ENCODE measurements around the gene CD6. TPM values are rescaled to one million over a fixed set of nuclear protein-coding genes. Genes with fewer than 3 reads are reported as not detected.

CD6 gene
- total RNA-seq, 1 donor, result 176 TPM

DNA sequence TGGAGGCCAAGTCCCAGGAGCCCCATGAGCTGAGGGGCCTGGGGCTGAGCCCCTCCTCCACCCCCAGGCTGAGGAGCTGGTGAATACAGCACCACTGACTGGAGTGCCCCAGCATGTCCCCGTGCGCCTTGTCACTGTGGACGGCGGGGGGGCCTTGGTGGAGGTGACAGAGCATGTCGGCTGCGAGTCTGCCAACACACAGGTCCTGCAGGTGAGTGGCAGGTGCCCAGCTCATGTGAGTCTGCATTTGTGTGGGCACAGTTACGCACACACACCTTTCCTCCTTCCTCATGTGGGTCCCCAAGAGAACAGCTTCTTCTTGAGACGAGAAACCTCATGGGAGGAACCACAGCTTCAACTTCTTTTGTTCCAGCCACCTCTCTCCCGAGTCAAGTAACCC is 39.6 kb upstream of the CD6 start:
- Histone ChIP-seq H3K4me3 (ENCODE audit: low read length) (no peak overlapping the region), H3K4me1 (ENCODE audit: insufficient read depth, low read length) (peaks cover 14% of the 10 kb centered on the region), H3K27me3 (ENCODE audit: insufficient read depth, low read length) (peaks cover 1% of the 10 kb centered on the region)

GRCh38 chr11:60932605-60933356 is 38.7 kb upstream of the CD6 start:
- Histone ChIP-seq H3K4me3 (ENCODE audit: low read length) (no peak overlapping the region), H3K4me1 (ENCODE audit: insufficient read depth, low read length) (peaks cover 14% of the 10 kb centered on the region), H3K9me3 (ENCODE audit: low read depth, low read length) (no peaks in the 10 kb centered on the region), H3K27me3 (ENCODE audit: insufficient read depth, low read length) (no peaks in the 10 kb centered on the region)

More for the DNA sequence above, 39.6 kb upstream of the CD6 start:
- H3K9me3 ChIP-seq (ENCODE audit: low read depth, low read length), result no peaks in the 10 kb centered on the region

DNA sequence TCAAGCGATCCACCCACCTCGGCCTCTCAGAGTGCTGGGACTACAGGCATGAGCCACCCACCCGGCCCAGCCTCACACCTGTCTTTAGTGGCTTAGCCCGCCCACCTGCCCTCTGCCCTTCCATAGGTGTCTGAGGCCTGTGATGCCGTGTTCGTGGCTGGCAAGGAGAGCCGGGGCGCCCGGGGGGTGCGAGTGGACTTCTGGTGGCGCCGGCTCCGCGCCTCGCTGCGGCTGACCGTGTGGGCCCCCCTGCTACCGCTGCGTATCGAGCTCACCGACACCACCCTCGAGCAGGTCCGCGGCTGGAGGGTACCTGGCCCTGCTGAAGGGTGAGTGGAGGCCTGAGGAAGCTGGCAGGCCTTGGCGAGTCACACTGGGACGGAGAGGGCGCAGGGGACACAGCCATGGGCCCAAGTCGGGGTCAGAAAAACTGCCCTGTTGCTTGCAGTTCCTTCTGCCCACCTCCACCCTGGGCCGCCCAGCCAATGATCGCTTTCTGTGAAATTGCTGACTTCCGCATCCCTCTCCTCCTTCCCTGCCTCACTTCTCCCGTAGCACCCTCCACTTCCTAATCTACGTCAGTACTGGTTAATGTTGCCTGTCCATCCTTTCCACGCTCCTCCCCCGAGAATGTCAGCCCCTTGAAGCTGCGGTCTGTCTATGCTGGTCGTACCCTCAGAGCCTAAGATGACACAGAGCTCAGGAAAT is 37.9 kb upstream of the CD6 start:
- H3K9me3 ChIP-seq (ENCODE audit: low read depth, low read length), result no peaks in the 10 kb centered on the region
- H3K27me3 ChIP-seq (ENCODE audit: insufficient read depth, low read length), result no peaks in the 10 kb centered on the region
- peaks cover 14% of the 10 kb centered on the region for H3K4me1 ChIP-seq (ENCODE audit: insufficient read depth, low read length)
- no peak overlapping the region for H3K4me3 ChIP-seq (ENCODE audit: low read length)

GRCh38 chr11:60934124-60934789 is 37.2 kb upstream of the CD6 start:
- Histone ChIP-seq H3K4me1 (ENCODE audit: insufficient read depth, low read length) (peaks cover 14% of the 10 kb centered on the region), H3K4me3 (ENCODE audit: low read length) (no peak overlapping the region), H3K27me3 (ENCODE audit: insufficient read depth, low read length) (no peaks in the 10 kb centered on the region), H3K9me3 (ENCODE audit: low read depth, low read length) (no peaks in the 10 kb centered on the region)

- H3K27me3 ChIP-seq (ENCODE audit: insufficient read depth, low read length), result no peaks in the 10 kb centered on the region
- H3K9me3 ChIP-seq (ENCODE audit: low read depth, low read length), result no peaks in the 10 kb centered on the region
- H3K4me1 ChIP-seq (ENCODE audit: insufficient read depth, low read length), result peaks cover 14% of the 10 kb centered on the region
- H3K4me3 ChIP-seq (ENCODE audit: low read length), result no peak overlapping the region
Observed at GRCh38 chr11:60934790-60935605, 36.5 kb upstream of the CD6 start.

DNA sequence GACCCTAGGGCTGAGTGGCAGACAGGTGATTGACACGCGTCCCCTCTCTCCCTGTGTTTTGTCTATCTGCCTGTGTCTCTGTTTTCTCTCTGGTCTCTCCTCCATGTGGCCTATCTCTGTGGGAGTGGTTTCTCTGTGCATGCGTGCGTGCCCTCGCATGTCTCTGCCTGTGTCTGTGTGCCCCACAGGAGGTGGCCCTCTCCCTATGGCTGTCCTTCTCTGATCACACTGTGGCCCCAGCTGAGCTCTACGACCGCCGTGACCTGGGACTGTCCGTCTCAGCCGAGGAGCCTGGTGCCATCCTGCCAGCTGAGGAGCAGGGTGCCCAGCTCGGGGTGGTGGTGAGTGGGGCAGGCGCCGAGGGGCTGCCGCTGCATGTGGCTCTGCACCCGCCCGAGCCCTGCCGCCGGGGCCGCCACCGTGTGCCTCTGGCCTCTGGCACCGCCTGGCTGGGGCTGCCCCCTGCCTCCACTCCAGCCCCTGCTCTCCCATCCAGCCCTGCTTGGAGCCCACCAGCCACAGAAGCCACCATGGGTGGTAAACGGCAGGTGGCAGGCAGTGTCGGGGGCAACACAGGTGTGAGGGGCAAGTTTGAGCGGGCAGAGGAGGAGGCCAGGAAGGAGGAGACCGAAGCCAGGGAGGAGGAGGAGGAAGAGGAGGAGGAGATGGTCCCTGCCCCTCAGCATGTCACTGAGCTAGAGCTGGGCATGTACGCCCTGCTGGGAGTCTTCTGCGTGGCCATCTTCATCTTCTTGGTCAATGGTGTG is 35.6 kb upstream of the CD6 start:
- Histone ChIP-seq H3K4me1 (ENCODE audit: insufficient read depth, low read length) (peaks cover 14% of the 10 kb centered on the region), H3K4me3 (ENCODE audit: low read length) (no peak overlapping the region), H3K9me3 (ENCODE audit: low read depth, low read length) (no peaks in the 10 kb centered on the region), H3K27me3 (ENCODE audit: insufficient read depth, low read length) (no peaks in the 10 kb centered on the region)

DNA sequence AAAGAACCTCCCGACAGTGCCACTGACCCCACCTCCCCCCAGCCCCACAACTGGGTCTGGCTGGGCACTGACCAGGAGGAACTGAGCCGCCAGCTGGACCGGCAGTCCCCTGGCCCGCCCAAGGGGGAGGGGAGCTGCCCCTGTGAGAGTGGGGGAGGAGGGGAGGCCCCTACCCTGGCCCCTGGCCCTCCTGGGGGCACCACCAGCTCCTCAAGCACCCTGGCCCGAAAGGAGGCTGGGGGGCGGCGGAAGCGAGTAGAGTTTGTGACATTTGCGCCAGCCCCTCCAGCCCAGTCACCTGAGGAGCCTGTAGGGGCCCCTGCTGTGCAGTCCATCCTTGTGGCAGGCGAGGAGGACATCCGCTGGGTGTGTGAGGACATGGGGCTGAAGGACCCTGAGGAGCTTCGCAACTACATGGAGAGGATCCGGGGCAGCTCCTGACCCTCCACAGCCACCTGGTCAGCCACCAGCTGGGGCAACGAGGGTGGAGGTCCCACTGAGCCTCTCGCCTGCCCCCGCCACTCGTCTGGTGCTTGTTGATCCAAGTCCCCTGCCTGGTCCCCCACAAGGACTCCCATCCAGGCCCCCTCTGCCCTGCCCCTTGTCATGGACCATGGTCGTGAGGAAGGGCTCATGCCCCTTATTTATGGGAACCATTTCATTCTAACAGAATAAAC is 34.9 kb upstream of the CD6 start:
- H3K4me3 ChIP-seq (ENCODE audit: low read length), result no peak overlapping the region
- H3K9me3 ChIP-seq (ENCODE audit: low read depth, low read length), result no peaks in the 10 kb centered on the region
- no peaks in the 10 kb centered on the region for H3K27me3 ChIP-seq (ENCODE audit: insufficient read depth, low read length)
- peaks cover 8% of the 10 kb centered on the region for H3K4me1 ChIP-seq (ENCODE audit: insufficient read depth, low read length)

GRCh38 chr11:60937144-60937527 is 34.3 kb upstream of the CD6 start:
- H3K9me3 ChIP-seq (ENCODE audit: low read depth, low read length), result no peaks in the 10 kb centered on the region
- H3K27me3 ChIP-seq (ENCODE audit: insufficient read depth, low read length), result no peaks in the 10 kb centered on the region
- H3K4me1 ChIP-seq (ENCODE audit: insufficient read depth, low read length), result peaks cover 5% of the 10 kb centered on the region
- H3K4me3 ChIP-seq (ENCODE audit: low read length), result no peak overlapping the region

GRCh38 chr11:60937811-60938210 is 33.7 kb upstream of the CD6 start:
- Histone ChIP-seq H3K4me3 (ENCODE audit: low read length) (no peak overlapping the region), H3K27me3 (ENCODE audit: insufficient read depth, low read length) (no peaks in the 10 kb centered on the region), H3K4me1 (ENCODE audit: insufficient read depth, low read length) (peaks cover 6% of the 10 kb centered on the region), H3K9me3 (ENCODE audit: low read depth, low read length) (no peaks in the 10 kb centered on the region)

GRCh38 chr11:60938500-60938899 is 33.0 kb upstream of the CD6 start:
- H3K27me3 ChIP-seq (ENCODE audit: insufficient read depth, low read length), result no peaks in the 10 kb centered on the region
- peaks cover 5% of the 10 kb centered on the region for H3K4me1 ChIP-seq (ENCODE audit: insufficient read depth, low read length)
- H3K4me3 ChIP-seq (ENCODE audit: low read length), result no peak overlapping the region
- H3K9me3 ChIP-seq (ENCODE audit: low read depth, low read length), result no peaks in the 10 kb centered on the region

DNA sequence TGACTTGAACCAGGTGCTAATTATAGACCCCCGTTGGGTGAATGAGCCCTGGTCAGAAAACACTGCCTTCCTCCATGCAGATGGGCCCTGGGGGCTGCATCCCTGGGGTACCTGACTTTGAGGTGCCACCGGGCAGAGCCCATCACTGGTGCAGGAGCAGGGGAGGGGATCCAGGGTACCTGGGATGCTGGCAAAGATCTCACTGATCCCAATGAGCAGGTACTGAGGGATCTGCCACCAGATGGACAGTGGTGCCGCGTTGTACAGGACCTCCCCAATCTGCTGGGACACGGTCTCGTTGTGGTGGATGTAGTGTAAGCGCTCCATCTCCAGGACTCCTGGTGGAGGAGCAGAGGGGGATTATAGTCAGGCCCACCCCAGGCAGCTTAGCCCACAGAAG is 32.2 kb upstream of the CD6 start:
- Histone ChIP-seq H3K27me3 (ENCODE audit: insufficient read depth, low read length) (no peaks in the 10 kb centered on the region), H3K9me3 (ENCODE audit: low read depth, low read length) (no peaks in the 10 kb centered on the region), H3K4me1 (ENCODE audit: insufficient read depth, low read length) (peaks cover 5% of the 10 kb centered on the region), H3K4me3 (ENCODE audit: low read length) (no peak overlapping the region)

GRCh38 chr11:60939855-60940254 is 31.6 kb upstream of the CD6 start:
- peaks cover 5% of the 10 kb centered on the region for H3K4me1 ChIP-seq (ENCODE audit: insufficient read depth, low read length)
- H3K27me3 ChIP-seq (ENCODE audit: insufficient read depth, low read length), result no peaks in the 10 kb centered on the region
- no peaks in the 10 kb centered on the region for H3K9me3 ChIP-seq (ENCODE audit: low read depth, low read length)
- H3K4me3 ChIP-seq (ENCODE audit: low read length), result no peak overlapping the region

- Histone ChIP-seq H3K4me3 (ENCODE audit: low read length) (no peak overlapping the region), H3K9me3 (ENCODE audit: low read depth, low read length) (no peaks in the 10 kb centered on the region), H3K27me3 (ENCODE audit: insufficient read depth, low read length) (no peaks in the 10 kb centered on the region), H3K4me1 (ENCODE audit: insufficient read depth, low read length) (peaks cover 5% of the 10 kb centered on the region)
Observed at GRCh38 chr11:60941371-60942119, 29.9 kb upstream of the CD6 start.
